HL-60 (cell line): ENCODE measurements around the gene KATNB1.

Source experiments
- SPI1 ChIP-seq: IDR thresholded peaks from 2 replicates; pipeline ENCODE4 v1.6.1; 2012; ENCODE audit warnings: low read depth, mild to moderate bottlenecking, borderline replicate concordance
- TF ChIP-seq, protein P1 (sequence below): IDR thresholded peaks from one replicate; pipeline ENCODE4 v1.5.1; 2011; ENCODE audit warnings: low read length, control low read depth, inconsistent platforms; ENCODE audit not compliant: insufficient read depth

DNA sequence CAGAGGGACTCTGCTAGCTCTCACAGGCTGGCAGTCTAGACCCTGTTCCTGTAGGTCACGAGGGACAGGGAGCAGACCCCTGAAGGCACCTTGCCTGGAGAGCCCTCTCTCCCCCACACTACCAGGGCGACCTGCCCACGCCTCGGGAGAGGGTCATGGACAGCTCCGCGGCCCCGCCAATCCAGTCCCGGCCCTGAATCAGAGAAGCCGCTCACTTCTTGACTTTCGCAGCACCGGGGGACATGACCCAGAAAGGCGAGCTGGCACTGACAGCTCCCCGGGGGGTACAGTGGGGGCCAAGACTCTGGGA, 61.6 kb downstream of the KATNB1 start:
- TF ChIP-seq, protein P1, sequence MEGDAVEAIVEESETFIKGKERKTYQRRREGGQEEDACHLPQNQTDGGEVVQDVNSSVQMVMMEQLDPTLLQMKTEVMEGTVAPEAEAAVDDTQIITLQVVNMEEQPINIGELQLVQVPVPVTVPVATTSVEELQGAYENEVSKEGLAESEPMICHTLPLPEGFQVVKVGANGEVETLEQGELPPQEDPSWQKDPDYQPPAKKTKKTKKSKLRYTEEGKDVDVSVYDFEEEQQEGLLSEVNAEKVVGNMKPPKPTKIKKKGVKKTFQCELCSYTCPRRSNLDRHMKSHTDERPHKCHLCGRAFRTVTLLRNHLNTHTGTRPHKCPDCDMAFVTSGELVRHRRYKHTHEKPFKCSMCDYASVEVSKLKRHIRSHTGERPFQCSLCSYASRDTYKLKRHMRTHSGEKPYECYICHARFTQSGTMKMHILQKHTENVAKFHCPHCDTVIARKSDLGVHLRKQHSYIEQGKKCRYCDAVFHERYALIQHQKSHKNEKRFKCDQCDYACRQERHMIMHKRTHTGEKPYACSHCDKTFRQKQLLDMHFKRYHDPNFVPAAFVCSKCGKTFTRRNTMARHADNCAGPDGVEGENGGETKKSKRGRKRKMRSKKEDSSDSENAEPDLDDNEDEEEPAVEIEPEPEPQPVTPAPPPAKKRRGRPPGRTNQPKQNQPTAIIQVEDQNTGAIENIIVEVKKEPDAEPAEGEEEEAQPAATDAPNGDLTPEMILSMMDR: no peak
- TF ChIP-seq SPI1: no peak
